Hematopoietic multipotent progenitor cell treated with erythropoietin and hydrocortisone succinate and interleukin-3 and kit ligand, for 15 days (in vitro differentiated cells): Measurements from ENCODE around the gene PNMT.
"Not testable (repeated sequence)": the region's sequence is repeated elsewhere in the genome, so short reads cannot be mapped to it uniquely, and the experiment has no call there.

Source experiments
- DNase-seq: peaks from one replicate; pipeline ENCODE4 v3.0.0-alpha.2; 2015; ENCODE audit warnings: low spot score

PNMT gene

DNA sequence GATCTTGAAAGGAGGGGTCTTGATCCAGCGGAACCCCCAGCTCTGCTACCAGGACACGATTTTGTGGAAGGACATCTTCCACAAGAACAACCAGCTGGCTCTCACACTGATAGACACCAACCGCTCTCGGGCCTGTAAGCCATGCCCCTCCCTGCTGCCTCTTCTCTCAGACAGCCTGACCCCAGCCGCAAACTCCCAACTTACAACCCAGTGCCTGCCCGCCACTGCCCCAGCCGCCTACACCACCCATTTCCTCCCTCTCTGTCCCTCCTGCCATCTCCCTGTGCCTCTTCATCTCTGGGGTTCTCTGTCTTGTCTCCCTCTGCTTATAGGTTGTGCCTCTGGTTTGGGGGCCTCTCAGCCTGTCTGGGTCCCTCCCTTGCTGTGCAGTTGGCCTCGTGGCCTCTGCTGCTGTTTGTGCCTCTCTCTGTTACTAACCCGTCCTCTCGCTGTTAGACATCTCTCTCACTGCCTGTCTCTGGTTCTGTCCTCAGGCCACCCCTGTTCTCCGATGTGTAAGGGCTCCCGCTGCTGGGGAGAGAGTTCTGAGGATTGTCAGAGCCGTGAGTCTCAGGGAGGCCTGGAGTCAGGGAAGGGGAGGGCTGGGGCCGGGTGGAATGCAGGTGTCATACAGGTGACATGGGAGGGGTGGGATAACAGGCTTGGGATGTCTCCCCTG is 41.2 kb downstream of the PNMT start:
- DNase-seq: no peak

DNA sequence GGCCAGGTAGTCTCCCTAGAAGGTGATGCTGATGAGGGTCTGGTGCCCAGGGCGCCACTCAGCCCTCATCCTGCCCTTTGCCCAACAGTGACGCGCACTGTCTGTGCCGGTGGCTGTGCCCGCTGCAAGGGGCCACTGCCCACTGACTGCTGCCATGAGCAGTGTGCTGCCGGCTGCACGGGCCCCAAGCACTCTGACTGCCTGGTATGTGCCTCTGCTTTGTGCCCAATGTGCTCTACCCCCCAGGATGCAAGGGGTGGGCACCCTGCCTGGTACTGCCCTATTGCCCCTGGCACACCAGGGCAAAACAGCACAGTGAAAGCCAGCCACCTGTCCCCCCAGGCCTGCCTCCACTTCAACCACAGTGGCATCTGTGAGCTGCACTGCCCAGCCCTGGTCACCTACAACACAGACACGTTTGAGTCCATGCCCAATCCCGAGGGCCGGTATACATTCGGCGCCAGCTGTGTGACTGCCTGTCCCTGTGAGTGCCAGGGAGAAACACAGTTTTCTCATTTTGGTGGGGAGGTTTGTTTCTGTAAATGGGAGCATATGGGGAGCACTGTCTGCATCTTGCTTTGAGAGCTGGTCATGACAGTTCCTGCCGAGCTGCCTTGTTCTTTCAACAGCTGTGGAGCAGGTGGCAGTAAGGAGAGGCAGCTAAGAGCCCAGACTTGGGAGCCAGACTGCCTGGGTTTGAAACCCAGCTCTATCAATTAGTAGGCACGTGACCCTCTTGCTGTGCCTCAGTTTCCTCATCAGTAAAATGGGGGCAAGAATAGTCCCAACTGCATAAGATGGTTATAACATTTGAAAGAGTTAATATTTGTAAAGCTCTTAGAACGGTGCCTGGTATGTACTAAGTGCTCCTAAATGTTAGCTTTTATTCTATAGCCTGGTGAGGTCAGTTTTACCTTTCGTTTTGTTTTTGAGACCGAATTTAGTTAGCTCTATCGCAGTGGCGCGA is 42.0 kb downstream of the PNMT start:
- DNase-seq: no peak

DNA sequence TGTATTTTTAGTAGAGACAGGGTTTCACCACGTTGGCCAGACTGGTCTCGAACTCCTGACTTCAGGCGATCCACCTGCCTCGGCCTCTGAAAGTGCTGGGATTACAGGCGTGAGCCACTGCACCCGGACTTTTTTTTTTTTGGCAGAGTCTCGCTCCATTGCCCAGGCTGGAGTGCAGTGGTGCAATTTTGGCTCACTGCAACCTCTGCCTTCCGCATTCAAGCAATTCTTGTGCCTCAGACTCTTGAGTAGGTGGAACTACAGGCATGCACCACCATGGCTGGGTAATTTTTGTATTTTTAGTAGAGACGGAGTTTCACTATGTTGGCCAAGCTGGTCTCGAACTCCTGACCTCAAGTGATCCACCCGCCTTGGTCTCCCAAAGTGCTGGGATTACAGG is 42.8 kb downstream of the PNMT start:
- DNase-seq: not testable (repeated sequence)

DNA sequence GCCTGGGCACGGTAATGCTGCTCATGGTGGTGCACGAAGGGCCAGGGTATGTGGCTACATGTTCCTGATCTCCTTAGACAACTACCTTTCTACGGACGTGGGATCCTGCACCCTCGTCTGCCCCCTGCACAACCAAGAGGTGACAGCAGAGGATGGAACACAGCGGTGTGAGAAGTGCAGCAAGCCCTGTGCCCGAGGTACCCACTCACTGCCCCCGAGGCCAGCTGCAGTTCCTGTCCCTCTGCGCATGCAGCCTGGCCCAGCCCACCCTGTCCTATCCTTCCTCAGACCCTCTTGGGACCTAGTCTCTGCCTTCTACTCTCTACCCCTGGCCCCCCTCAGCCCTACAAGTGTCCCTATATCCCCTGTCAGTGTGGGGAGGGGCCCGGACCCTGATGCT is 43.6 kb downstream of the PNMT start:
- no peak for DNase-seq

DNA sequence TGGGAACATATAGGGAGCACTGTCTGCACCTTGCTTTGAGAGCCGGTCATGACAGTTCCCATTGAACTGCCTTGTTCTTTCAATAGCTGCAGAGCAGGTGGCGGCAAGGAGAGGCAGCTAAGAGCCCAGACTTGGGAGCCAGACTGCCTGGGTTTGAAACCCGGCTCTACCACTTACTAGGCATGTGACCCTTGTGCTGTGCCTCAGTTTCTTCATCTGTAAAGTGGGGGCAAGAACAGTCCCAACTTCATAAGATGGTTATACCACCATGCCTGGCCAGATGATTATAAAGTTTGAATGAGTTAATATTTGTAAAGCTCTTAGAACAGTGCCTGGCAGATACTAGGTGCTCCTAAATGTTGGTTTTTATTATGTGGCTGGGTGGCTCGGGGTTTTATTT is 46.0 kb downstream of the PNMT start:
- no peak for DNase-seq

GRCh38 chr17:39715375-39716072 is 47.3 kb downstream of the PNMT start:
- DNase-seq: no peak

- DNase-seq: no peak
Measured at GRCh38 chr17:39716073-39716818, 48.0 kb downstream of the PNMT start.

- DNase-seq: no peak
Measured at GRCh38 chr17:39716879-39717536, 48.8 kb downstream of the PNMT start.

GRCh38 chr17:39717660-39718059 is 49.4 kb downstream of the PNMT start:
- DNase-seq: no peak

DNA sequence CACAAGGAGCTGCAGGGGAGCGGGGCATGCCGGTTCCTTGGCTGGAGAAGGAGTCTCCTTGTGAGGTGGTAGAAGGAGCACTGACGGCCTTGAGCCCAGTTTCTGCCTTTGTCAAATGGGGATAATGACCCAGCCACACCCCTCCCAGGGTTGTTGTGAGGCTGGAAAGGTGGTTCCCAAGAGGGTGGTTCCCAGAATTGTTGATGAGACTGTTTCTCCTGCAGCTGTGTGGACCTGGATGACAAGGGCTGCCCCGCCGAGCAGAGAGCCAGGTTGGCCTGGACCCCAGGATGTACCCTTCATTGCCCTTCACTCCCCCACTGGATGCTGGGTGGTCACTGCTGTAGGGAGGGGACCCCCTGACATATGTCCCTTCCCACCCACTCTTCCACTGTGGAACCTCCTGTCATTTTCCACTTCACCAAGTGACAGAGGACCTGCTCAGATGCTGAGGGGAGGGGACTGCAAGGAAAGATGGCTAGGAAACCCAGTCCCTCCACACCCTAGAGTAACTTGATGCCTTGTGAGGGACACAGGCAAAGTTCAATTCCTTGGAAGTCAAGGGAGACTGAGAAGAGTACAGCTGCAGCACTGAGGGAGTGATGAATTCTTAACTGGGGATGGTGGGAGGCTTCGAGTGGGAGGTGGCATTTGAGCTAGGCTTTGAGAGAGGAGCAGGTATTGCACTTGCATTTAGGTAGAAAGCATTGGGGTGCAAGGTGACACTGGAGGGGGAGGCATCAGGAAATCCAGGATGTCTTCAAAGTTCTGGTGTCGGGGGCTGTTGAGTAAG is 51.5 kb downstream of the PNMT start:
- no peak for DNase-seq
